Activated CD4-positive, alpha-beta T cell treated with anti-CD3 and anti-CD28 coated beads, Interleukin-2, amount 50 U/mL, for 24 hours (primary cell): ENCODE results near the gene TAF1.
"Not testable (repeated sequence)": the region's sequence is repeated elsewhere in the genome, so short reads cannot be mapped to it uniquely, and the experiment has no call there.

ENCODE experiments used
- DNase-seq, 2 donors: peaks; one replicate each; pipeline ENCODE4 v3.0.0-alpha.2; 2020; ENCODE audit warnings: low read depth in 1 of 2, low spot score in 1 of 2

TAF1 gene

DNA sequence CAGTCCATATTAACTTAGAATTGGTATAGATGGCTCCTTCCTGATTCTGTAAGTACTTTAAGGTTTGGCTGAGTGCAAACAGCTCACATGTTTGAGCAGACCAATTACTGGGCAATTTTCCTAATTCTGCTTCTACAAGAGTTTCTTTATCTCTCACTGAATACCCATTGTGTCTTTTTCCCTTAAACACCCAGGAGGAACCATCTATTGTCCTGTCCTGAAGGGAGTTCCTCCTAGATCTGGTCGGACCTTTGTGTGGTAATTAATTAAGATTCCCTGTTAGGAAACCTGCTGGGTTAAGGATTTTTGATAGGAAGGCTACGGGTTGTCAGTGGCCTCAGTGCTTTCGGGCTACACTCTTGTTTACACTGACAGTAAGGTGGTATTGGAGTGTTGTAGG is 129.8 kb downstream of the TAF1 start:
- not testable (repeated sequence) for DNase-seq

DNA sequence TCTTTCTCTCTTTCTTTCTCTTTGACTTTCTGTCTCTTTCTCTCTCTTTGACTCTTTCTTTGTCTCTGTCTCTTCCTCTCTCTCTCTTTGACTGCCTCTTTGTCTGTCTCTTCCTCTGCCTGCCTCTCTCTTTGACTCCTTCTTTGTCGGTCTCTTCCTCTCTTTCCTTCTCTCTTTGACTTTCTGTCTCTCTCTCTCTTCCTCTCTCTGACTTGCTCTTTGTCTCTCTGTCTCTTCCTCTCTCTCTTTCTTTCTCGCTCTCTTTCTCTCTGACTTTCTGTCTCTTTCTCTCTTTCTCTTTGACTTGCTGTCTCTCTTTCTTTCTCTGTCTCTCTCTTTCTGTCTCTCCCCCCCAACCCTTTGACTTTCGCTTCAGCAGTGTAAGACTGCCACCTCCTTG is 130.3 kb downstream of the TAF1 start:
- no peak for DNase-seq

DNA sequence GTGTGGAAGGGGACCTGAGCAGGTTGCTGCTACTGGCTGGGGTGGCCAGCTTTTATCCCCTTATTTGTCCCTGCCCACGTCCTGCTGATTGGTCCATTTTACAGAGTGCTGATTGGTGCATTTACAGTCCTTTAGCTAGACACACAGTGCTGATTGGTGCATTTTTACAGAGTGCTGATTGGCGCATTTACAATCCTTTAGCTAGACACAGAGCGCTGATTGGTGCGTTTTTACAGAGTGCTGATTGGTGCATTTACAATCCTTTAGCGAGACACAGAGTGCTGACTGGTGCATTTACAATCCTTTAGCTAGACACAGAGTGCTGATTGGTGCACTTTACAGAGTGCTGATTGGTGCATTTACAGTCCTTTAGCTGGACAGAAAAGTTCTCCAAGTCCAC is 135.9 kb downstream of the TAF1 start:
- not testable (repeated sequence) for DNase-seq

DNA sequence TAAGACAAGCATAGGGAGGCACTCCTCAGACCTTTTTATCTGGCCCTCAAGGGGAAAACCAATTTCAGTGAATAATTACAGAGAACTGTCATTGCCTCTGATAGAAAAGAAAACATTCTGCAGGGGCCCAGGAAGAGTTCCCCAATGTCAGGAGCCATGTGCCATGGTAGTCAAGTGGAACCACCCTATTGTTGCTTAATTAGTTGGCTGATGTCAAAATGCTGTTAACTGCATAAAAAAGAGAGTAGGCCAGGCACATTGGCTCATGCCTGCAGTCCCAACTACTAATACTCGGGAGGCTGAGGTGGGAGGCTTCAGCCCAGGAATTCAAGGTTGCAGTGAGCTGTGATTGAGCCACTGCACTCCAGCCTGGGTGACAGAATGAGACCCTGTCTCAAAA is 138.2 kb downstream of the TAF1 start:
- no peak for DNase-seq

DNA sequence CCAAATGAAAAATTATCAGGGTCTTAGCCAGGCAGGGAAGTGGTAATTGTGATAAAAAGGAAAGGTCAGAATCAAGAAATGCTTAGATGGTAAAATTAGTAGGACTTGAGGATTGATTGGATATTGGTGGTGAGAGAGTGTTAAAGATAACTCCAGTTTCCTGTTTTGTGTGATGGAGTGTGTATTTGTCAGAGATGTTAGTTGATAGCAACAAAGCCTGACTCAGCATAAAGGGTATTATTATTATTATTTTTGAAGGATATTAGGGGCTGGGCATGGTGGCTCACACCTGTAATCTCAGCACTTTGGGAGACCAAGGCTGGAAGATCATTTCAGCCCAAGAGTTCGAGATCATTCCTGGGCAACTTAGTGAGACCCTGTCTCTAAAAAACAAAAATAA is 143.1 kb downstream of the TAF1 start:
- DNase-seq: no peak

DNA sequence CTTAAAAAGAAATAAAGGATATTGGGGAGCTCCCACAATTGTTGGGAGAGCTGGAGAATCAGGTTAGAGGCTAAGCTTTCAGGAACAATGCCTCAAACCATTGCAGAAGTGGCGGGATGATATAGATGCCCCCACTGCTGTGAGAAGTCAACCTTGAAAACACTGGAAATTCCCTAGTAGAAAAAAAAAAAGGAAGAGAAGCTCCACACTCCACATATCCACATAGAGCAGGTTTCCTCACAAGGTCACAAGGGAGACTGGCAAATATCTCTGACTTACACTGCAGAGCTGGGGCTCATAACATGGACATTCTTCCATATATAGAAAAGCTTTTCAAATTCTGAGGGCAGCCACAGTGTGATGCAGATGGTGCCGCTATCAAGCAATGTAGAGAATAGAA is 144.0 kb downstream of the TAF1 start:
- DNase-seq: no peak

DNA sequence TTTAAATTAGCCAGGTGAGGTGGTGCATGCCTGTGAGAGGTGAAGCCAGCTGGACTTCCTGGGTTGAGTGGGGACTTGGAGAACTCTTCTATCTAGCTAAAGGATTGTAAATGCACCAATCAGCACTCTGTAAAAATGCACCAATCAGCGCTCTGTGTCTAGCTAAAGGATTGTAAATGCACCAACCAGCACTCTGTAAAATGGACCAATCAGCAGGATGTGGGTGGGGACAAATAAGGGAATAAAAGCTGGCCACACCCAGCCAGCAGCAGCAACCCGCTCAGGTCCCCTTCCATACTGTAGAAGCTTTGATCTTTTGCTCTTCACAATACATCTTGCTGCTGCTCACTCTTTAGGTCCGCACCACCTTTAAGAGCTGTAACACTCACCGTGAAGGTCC is 147.6 kb downstream of the TAF1 start:
- not testable (repeated sequence) for DNase-seq

DNA sequence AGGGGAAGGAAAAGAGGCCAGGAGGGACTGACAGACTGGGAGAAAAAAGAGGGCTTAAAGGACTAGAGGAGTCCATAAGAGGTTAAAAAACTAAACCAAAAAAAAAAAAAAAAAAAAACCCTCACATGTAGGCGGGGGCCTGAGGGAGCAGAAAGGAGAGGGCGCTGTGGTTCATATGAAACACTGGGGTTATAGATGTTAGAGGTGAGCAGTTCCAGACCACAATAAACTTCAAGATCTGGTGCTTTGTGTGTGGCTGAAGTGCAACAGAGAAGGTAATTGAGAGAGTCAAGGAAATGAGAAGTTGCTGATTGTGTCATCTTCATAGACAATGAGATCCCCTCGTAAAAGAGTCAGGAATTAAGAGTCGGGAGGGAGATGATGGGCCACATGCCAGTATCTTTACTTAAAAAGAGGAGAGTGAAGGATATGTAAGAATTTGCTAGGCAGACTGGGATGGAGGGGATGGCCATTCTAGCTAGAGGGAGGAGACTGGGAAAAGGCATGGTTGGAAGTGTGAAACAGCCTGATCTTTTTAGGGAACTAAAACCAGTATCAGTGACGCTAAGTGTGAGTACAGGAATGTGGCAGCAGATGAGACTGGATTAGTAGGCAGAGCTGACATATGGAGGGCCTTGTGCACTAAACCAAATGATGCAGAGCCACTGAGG is 148.3 kb downstream of the TAF1 start:
- no peak for DNase-seq

DNA sequence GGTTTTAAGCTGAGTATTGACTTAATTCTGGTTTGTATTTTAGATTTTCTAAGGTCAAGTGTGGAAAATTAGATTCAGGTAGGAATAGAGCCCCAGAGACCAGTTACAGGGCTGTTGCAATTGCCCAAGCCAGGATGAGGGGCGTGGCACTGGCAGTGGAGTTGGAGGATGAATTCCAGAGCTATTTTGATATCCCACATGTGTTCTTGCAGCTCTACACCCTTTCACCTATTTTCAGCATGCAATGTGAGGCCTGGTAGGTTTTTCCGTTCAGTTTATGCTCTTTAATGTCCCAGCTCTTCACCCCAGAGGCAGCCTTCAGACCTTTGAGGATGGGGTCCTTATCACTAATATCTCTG is 148.9 kb downstream of the TAF1 start:
- DNase-seq: no peak
